ENCODE data around the gene PROM1.

GRCh38 chr4:16102356-16102755 is 18.5 kb upstream of the PROM1 start:
- TF ChIP-seq EZH2phosphoT487 (IDR thresholded peaks at IDR 0.05): no peak
- TF ChIP-seq CTCF (IDR thresholded peaks at IDR 0.05): no peak

Data from neural progenitor cell (in vitro differentiated cells).